GM12874 (cell line): ENCODE data around the gene ALPK3.

Source experiments
- TF ChIP-seq, protein P1 (sequence below): IDR thresholded peaks from 2 replicates; pipeline ENCODE4 v1.5.1; 2011; ENCODE audit warnings: low read depth, mild to moderate bottlenecking, control low read depth, low read length, moderate library complexity; ENCODE audit not compliant: insufficient read depth

The ALPK3 gene

DNA sequence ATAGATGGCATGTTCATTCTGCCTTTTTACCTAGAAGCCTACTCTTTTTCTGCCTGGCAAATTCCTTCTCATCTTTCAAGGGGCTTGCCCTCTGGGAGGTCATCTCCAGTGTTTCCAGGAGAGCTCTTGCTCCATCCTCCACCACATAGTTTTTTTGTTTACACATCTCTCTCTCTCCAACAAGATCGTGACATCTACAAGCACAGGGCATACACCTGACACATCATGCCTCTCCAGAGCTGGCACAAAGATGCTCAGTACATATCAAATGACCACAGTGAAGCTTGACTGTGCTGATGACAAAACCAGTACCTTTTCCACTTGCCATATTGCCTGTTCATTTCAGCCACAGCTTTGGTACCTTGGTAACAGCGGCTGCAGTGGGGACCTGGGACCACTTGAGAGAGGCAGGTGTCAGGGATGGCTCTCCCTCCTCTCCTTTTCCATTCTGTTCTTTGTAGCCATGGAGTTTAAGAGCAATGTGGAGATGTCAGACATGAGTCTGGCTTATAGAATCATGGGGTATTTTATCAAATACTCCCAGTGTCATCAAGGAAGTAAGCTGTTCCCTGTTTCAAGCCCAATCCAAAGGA lies 15.4 kb downstream of the ALPK3 start:
- TF ChIP-seq, protein P1, sequence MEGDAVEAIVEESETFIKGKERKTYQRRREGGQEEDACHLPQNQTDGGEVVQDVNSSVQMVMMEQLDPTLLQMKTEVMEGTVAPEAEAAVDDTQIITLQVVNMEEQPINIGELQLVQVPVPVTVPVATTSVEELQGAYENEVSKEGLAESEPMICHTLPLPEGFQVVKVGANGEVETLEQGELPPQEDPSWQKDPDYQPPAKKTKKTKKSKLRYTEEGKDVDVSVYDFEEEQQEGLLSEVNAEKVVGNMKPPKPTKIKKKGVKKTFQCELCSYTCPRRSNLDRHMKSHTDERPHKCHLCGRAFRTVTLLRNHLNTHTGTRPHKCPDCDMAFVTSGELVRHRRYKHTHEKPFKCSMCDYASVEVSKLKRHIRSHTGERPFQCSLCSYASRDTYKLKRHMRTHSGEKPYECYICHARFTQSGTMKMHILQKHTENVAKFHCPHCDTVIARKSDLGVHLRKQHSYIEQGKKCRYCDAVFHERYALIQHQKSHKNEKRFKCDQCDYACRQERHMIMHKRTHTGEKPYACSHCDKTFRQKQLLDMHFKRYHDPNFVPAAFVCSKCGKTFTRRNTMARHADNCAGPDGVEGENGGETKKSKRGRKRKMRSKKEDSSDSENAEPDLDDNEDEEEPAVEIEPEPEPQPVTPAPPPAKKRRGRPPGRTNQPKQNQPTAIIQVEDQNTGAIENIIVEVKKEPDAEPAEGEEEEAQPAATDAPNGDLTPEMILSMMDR: no peak

DNA sequence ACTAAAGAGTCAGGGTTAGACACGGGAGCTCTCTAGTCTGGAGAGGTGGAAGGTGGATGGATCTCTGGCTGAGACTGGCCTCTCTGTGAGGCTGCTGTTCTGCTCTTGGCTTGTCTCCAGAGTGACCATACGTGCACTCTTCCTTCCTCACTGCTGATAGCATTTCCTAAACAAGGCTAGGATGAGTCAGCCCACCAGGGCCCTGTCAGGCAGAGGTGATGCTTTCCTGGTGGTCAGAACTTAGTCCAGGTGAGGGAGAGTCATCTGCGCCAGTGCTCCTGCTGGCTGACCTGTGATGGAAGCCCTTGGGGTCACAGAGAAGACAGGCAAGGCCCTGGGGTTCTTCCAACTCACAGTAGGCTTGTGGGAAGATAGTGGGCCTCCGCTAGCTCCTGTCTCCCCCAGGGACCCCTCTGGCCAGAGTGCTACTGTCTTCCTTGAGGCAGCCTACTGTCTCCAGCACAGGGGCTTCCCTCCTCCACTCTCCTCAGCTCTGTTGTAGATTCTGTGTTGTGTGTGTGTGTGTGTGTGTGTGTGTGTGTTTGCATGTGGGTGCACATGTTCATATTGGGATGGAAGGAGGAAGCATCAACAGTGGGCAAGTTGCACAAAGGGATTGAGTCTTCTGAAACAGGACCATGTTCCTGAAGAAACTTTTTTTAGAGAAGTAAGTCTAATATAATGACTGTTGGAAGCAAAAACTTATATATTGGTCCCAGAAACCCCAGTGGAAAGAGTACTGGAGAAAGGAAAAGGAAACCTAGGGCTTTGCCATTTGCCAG lies 16.5 kb downstream of the ALPK3 start:
- TF ChIP-seq, protein P1: no peak

DNA sequence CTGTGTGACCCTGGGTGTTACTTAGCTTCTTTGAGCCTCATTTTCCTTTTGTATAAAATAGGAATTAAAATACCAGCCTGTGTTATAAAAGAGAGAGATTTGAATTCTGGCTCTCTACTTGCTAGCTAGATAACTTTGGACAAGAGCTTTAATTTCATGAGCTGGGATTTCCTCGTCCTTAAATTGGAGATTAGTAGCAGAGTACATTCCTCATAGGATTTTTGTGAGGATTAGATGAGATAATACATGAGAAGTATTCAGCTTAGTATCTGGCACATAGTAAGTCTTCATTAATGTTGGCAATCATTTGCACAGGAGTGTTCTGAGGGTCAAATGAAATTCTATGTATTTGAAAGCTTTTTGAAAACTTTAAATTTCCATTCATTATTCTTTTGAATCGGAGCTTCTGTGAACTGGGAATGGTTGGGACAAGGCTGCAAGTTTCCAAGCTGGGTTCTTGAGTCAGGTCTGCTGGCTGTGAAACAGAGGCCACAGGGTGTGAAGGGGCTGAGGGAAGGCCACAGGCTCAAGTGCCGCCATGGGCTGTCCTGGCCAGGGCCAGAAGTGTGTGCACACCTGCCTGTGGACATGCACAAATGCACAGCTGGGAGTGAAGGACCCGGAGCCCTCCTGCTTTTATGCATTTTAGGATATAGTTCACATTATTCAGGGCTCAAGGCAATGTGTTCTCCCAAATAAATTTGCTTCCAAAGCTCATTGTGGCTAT lies 17.2 kb downstream of the ALPK3 start:
- TF ChIP-seq, protein P1: no peak

DNA sequence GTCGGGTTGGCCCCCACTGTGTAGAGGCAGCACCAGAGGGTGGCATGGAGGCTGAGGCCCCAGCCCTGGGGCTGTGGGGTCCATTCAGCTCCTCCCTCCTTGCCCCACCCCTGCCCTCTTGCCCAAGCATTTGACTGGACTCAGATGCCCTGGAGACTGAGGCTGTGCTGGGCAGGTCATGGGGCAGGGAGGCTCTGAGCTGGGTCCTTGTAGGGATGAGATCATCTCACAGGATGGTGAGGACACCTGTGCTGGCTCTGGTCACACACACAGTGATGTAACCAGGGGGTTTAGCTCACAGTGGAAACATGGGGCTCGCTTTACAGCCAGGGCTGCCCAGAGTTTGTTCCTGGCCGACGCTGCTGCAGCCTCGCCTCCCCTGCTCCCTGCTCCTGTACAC lies 17.8 kb downstream of the ALPK3 start:
- TF ChIP-seq, protein P1: no peak

DNA sequence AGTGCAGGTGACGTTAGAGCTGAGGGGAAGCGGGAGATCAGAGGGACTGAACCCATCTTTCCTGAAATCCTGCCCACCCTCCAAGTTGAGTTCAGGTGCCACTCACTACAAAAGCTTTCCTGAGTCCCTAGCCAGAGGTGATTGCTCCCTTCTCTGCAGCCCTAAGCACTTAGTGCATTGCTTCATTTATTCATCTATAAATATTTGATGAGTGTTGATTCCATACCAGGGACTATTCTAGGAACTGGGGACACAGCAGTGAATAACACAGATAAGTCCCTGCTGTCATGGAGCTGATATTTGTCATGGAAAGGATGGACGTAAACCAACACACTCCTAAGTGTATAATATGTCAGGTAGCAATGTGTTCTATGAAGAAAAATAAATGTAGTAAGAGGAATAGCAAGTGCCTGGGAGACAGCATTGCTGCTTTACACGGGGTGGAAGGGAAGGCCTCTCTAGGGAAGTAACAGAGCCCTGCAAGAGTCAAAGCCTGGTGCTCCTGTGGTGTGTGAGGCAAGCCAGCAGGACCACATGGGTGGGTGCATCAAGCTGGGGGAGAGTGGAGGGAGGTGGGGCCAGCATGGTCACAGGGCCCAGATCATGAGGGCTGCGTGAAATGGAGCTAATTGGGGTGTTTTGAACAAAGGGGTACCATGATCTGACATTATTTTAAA lies 18.6 kb downstream of the ALPK3 start:
- TF ChIP-seq, protein P1: no peak

DNA sequence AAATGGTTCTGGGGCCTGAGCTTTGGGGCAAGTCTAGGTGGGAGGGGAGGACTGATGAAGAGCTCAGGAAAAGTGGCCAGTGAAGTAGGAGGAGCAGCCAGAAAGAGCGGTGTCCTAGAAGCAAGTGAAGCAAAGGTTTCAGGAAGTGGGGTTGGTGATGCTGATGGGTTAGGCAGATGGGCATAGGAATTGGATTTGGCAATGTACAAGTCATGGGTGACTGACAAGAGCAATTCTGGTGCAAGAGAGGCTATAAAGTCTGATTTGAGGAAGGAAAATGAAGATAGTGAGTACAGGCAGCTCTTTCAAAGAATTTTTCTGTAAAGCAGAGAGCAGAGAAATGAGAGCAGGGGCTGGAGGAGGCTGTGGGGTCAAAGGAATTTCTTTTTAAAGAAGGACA lies 19.7 kb downstream of the ALPK3 start:
- TF ChIP-seq, protein P1: no peak

DNA sequence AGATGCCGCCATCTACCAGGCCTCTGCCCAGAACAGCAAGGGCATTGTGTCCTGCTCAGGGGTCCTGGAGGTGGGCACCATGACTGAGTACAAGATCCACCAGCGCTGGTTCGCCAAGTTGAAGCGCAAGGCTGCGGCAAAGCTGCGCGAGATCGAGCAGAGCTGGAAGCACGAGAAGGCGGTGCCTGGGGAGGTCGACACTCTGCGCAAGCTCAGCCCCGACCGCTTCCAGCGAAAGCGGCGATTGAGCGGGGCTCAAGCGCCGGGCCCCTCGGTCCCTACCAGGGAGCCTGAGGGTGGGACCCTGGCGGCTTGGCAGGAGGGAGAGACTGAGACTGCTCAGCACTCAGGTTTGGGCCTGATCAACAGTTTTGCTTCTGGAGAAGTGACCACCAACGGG lies 22.6 kb downstream of the ALPK3 start:
- TF ChIP-seq, protein P1: no peak
